C1 segment of cervical spinal cord (tissue), 14 donors: ENCODE measurements around the gene FBXL7.
A peak's percentile ranks its signal among the peaks of the same experiment; 100 is the strongest.

Experiments used
- DNase-seq, 14 donors: peaks; one replicate each; lab custom pipeline; 2025; lab: John Stamatoyannopoulos, UW

The FBXL7 gene

DNA sequence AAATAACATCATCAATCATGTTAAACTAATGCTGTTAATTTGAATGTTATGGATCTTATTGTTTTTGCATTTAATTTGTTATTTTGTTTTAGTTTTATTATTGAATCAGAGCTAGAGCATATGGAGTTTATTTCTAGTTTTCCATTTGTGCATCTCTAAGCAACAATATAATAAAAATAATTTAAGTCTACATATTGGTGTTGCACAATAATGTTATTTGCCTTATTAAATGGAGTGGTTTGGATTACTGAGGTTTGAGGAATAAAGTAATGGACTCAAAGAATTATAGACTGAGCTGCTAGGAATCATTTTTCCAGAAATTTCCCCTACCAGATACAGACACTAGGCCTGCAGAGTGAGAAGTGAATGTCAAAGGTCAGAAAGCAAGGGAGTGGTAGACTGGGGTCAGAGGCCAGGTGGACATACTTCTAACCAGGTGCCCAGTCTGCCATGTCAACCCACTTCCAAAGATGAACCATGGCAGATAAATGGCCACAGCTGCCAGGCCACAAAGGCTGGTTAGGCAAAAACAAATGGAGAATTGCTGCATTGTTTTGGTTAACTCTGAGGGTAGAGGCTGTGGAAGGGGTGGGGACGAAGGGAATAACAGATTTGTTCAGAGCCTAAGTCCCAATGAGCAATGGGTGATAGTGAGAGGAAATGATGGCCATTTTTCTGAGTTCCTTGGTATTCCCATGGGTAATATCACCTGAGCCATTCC is 113.1 kb downstream of the FBXL7 start:
- no peak for DNase-seq

GRCh38 chr5:15614679-15615078 is 114.7 kb downstream of the FBXL7 start:
- no peak for DNase-seq

DNA sequence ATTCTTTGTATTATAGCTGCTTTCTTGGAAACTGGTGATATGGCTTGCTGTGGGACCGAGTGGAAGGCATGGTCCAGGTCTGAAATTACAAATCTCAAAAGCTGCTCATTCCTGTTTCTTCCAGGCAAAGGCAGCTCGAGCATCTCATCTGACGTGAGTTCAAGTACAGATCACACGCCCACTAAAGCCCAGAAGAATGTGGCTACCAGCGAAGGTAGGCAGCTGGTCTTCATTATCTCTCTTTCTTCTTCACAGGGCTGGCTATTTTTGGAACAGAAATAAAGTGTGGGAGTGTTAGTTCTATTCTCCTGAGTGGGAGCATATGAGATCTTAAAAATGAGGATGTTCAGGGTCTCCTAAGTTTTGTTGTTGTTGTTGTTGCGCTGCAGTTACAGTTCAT is 115.9 kb downstream of the FBXL7 start:
- no peak for DNase-seq

DNA sequence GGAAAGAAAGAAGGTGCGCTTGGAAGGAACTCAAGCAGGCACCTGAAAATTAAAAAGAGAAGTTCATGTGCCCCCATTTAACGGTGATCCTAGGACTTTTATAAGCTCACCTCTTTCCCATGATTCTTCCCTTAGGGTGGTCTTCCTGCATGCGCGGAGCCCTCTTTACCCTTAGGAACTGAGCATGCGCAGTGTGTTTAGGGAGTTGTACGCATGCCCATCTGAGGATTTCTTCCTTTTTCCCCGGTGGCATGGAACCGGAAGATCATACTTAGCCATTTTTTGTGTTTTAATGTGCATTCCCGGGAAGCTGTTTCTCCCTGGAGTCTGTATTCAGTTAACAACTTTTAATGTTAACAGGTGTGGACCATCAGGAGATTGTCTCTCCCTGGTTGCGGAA is 119.0 kb downstream of the FBXL7 start:
- no peak for DNase-seq

DNA sequence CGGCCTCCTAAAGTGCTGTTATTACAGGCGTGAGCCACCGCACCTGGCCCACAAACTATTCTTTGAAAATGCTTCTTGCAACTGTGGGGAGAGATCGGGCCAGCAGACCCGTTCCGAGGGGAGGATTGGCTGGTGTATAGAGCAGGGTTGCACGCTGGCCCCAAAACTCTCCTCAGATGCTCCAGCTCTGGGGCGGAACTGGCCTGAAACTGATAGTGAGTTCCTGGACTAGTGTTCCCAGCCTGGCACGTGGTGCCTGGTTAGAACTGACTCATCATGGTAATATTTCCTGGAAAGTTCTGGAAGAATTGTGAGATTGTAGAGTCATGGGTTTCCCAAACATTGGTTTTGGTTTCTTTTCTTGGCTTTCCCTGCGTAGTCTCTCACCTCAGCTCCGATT is 120.5 kb downstream of the FBXL7 start:
- peak in 1 of 14 donors; percentile 24 for DNase-seq

- no peak for DNase-seq
These were observed 121.1 kb downstream of the FBXL7 start for GRCh38 chr5:15621094-15621493.

- no peak for DNase-seq
These were observed 123.8 kb downstream of the FBXL7 start for GRCh38 chr5:15623794-15624193.

DNA sequence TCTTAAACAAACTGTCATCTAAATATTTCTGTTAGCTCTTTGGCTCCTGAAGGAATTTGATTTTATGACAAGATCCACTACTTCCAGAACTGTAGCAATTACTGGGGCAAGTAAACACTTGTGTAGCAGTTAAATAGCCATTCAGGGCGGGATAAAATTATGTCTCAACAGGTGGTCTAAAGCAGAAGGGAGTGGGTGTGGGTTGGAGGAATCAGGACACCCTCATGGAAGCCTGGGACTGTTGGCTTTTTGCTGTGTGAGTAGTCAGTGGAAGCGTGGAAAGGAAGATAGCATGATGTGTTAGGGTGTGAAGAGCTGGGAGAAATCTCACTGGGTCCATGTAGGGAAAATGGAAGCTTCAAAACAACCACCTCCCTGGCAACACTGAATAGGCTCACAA is 127.1 kb downstream of the FBXL7 start:
- no peak for DNase-seq

- no peak for DNase-seq
These were observed 127.7 kb downstream of the FBXL7 start for GRCh38 chr5:15627647-15628046.

GRCh38 chr5:15630441-15630840 is 130.5 kb downstream of the FBXL7 start:
- DNase-seq = no peak

- no peak for DNase-seq
These were observed 134.8 kb downstream of the FBXL7 start for GRCh38 chr5:15634591-15635288.

- no peak for DNase-seq
These were observed 135.3 kb downstream of the FBXL7 start for GRCh38 chr5:15635289-15635616.

- no peak for DNase-seq
These were observed 137.4 kb downstream of the FBXL7 start for GRCh38 chr5:15637345-15637744.

DNA sequence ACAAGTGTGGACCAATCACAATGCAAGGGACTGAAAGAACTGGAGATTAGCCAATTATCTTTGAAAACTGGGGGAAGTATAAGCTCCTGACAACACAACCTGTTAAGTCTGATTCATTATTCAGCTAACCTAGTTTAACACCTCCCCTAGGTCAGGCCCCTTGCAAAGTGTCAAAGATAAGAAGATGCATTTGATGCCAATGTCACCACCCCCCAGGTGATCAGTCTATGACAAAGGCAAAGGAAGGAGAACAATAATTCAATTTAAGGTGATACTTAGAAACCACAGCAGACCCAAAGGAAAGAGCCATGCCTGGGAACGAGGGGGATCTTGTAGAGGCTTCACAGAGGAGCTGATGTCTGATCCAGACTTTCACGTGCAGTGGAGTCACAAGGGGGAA is 137.9 kb downstream of the FBXL7 start:
- no peak for DNase-seq

DNA sequence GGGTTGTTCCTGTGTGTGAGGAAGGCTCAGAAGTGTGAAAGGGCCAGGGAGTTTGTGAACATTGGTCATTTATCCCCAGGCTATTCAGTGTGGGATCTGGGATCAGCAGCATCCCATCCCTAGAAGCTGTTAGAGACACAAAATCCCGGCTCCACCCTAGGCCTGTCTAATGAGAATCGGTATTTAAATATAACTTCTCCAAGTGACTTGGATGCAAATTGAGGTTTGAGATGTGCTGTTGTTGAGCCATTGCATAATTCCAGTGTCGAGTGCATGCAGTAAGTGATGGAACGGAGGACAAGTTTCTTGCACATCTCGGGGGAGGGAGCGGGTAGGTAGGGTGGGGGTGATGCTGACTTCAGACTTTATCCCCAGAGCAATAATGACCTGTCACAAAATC is 138.3 kb downstream of the FBXL7 start:
- DNase-seq = no peak

GRCh38 chr5:15639288-15639687 is 139.3 kb downstream of the FBXL7 start:
- no peak for DNase-seq

DNA sequence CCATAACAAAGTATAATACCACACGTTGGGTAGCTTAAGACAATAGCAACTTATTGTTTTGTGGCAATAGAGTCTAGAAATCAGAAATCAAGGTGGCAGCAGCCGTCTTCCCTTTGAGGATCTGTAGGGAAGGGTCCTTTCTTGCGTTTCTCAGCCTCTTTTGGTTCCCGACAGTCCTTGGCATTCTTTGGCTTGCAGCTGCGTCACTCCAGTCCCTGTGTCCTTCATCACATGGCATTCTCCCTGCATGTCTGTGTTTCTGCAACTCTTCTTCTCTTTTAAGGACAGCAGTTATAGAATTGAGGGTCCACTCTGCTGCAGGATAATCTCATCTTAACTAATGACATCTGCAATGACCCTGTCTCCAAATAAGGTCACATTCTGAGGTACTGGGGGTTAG is 140.1 kb downstream of the FBXL7 start:
- DNase-seq = no peak

DNA sequence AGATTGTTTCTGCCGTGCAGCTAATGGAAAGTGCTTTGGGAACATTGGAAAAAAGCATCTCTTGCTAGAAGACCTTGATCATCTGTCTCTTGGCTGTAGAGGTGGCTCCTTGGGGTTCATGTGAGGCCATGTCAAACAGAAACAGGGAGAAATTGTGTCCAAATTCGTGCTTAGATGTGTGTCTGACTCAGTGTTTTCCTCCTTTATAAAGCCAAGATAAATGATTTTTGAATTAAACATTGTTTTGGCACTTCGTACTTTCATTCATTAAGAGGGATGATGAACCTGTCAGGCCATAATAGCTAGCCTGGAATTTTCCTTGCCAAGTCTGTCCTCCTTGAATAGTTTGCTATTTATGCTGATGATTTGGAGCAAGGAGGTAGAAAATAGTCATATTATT is 143.8 kb downstream of the FBXL7 start:
- DNase-seq = no peak

DNA sequence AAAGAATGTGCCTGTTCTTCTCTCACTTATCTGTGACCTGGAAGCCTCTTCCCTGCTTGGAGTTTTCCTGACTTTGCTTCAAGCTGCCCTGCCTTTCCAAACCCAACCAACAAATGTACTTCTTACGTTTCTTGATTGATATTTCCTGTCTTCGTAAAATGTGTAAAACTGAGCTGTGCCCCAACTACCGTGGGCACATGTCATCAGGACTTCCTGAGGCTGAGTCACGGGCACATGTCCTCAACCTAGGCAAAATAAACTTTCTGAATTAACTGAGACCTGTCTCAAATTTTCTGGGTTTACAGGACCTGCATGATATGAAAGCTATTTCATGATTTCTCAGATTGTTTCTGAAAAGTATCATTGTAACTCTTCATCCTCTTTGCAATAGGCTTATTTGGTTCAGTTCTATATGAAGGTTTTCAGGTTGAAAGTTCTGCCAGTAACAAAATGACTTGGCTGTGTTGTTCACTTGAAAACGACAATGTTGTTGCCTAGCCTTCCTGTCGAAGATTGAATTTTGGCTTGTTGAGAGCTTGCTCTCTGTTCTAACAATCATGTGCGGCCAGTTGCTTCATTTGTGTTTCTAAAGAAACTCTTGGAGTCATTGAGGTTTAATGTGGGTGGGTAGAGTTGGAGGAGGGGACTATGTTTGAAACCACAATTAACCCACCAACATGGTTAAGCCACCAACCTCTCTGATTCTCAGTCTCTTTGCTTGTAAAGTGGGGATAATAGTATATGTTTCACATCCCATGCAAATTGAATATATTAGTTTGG is 145.6 kb downstream of the FBXL7 start:
- no peak for DNase-seq

DNA sequence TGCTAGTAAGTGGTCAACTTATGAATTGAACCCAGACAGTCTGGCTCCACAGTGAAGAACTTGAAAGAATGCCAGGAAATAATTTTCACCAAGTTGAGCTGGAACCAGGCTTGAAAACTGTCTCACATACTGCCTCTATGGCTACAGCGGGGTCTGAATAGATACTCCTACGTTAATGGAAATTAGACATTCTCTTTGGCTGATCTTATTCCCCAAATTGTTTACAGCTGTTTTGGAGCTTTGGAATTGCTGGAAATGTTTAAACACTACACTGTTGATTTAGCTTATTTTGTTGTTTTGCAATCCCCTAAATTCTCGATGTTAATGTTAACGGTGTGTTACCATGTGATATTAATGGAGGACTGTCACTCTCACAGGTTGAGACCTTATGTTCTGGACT is 146.4 kb downstream of the FBXL7 start:
- DNase-seq = no peak

DNA sequence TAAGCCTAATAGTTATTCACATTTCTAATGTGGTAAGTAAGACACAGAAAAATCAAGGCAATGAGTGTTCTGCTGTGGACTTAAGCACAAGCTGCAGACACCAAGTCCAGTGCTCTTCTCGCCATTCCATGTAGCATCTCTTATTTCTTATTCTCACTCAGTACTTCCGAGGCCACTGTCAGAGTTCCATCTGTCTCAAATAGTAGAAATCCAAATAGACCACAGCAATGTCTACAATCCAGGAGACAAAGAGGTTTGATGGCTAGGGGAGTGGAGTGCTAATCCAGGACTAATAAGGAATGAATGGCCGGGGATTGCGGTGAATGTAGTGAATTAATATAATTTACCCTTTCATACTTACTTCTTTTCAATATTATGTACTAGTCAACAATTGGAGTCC is 147.3 kb downstream of the FBXL7 start:
- no peak for DNase-seq

DNA sequence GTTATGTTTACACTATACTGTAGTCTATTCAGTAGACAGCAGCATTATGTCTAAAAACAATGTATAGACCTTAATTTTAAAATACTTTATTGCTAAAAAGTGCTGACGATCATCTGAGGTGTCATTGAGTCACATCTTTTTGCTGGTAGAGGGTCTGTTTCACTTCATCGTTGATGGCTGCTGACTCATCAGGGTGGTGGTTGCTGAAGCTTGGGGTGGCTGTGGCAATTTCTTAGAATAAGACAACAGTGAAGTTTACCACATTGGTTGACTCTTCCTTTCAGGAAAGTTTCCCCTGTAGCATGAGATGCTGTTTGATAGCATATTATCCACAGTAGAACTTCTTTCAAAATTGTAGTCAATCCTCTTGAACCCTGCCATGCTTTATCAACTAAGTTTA is 150.3 kb downstream of the FBXL7 start:
- no peak for DNase-seq

- no peak for DNase-seq
These were observed 154.8 kb downstream of the FBXL7 start for GRCh38 chr5:15654779-15655178.
